Stimulated activated CD8-positive, alpha-beta memory T cell treated with anti-CD3 and anti-CD28 coated beads, Interleukin-15, amount 100 ng/mL, for 48 hours (primary cell): Measurements from ENCODE around the gene ADPRHL1.
"Not testable (repeated sequence)": the region's sequence is repeated elsewhere in the genome, so short reads cannot be mapped to it uniquely, and the experiment has no call there.

ENCODE experiments used
- DNase-seq, 2 donors: peaks; one replicate each; pipeline ENCODE4 v3.0.0-alpha.2; 2020; ENCODE audit warnings: low read depth in 2 of 2

Gene ADPRHL1

DNA sequence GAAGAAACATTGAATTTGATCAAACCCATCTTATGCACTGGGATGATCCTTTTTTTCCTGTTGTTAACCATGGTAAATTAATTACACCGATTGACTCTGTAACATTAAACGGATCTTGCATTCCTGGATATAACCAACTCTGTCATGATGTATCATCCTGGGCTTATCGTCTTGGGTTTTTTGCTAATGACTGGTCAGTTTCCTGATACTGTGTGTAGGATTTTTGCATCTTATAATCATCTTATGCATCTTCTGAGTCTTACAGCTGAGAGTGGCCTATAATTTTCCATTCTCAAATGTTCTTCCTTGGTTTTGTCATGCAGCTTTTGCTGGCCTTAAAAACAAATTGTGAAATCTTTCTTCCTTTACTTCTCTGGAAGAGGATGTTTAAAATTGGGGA, 24.4 kb upstream of the ADPRHL1 start:
- DNase-seq: no peak

DNA sequence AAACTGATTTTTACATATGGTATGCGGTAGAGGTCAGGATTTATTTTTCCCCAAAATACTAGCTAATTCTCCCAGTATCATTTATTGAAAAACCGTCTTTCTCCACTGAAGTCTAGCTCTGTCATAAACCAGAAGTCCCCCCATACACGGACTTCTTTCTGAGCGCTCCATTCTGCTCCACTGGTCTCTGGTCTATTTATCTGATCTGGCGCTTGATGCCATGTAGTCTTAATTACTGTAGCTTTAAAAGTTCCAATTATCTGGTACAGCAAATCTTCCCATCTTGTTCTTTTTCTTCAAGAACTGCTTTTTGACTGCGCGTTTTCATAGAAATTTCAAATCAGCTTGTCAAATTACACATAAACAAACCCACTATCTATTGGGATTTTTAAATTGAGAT, 23.5 kb upstream of the ADPRHL1 start:
- DNase-seq: no peak

DNA sequence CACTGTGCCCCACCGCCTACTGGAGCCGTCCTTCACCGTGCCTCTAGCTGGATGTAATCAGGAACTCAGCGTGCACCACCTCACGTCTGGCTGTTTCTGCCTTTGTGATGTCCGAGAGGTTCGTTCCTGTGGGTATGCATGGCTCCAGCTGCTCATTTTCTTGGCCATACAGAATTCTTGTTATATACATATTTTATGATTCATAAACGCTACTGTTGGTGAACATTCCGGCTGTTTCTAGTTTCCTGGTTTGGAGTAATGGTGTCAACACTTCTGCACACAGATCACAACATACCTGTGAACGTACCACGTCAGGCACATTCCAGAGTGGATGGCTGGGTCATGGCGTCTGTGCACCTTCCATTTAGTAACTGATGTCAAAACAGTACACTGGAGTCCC, 22.6 kb upstream of the ADPRHL1 start:
- no peak for DNase-seq

DNA sequence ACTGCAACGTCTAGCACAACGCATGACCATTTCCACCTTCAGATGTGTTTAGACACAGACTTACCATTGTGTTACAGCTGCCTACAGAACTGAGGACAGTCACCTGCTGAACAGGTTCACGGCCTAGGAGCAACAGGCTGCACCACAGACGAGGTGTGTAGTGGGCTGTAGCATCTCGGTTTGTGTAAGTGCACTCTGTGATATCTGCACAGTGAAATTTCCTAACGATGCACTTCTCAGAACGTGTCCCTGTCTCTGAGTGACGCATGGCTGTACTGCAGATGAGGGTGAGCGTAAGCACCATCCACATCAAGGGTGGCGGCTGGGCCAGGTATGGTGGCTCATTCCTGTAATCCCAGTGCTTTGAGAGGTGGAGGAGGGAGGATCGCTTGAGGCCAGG, 22.0 kb upstream of the ADPRHL1 start:
- no peak for DNase-seq

DNA sequence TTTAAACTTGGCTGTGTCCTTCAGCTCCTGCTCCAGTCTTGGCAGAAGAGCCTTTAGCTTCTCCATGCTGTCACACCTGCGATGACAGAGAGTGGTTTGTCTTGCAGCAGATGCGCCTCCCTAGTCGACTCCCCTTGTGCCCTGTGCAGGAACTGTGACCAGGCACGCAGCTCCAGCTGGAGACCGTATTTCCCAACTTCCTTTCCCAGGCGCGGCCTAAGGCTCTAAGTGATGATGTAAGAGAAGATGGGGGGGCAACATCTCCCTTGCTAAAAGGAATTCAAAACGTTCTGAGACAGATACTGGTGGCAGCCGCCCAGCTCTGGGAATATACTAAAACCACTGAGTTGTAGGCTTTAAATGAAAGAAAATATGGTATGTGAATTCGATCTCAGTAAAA, 20.9 kb upstream of the ADPRHL1 start:
- DNase-seq: no peak

DNA sequence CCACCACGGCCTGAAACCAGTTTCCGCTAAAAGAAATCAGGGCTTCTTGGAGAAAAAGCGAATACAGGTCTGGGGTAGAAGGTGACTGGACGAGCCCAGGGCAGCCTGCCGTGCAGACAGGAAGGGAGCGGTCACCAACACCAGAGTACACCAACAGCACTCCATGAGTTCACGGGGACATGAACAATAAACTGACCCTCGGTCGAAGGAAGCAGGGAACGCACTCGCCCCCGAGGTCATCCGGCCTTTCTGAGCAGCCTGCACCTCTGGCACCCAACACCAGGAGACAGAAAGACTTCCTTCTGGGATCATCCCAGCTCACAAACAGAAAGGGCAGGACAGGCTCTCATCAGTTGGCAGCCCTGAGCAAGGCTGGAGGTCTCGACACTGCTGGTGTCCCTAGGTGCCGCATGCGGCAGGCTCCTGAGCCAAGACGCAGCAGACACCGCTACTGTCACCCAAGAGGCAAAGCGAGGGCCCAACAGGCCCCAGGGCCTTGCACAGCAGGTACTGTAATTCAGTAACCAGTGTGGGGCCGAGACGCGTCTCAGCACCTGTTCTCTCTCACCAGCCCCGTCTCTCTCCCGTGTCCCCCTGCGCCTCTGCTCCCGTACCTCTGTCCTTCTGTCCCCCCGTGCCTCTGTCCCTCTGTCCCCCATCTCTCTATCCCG, 19.2 kb upstream of the ADPRHL1 start:
- DNase-seq: no peak

DNA sequence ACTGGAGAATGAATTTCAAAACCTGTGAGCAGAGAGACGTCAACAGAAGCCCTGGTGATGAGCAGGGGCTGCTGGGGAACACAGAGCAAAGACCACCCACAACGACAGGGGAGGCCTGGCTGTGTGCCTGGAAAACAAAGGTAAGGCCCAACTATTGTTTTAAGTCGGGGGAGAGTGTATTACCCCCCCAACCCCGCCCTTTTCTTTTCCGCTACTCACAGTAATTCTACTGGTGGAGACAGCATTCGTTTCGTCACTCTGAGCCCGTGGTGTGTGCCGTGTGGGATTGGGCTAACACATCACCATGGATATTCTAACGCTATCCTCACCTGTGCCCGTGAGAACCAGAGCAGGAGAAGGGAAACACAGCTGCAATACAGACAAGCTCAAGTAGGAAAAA, 18.6 kb upstream of the ADPRHL1 start:
- no peak for DNase-seq

DNA sequence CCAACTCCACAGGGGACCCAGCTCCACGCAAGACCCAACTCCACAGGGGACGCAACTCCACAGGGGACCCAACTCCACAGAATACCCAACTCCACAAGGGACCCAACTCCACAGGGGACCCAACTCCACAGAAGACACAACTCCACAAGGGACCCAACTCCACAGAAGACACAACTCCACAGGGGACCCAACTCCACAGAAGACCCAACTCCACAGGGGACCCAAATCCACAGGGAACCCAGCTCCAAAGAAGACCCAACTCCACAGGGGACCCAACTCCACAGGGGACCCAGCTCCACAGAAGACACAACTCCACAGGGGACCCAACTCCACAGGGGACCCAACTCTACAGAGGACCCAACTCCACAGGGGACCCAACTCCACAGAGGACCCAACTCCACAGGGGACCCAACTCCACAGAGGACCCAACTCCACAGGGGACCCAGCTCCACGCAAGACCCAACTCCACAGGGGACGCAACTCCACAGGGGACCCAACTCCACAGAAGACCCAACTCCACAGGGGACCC, 17.4 kb upstream of the ADPRHL1 start:
- not testable (repeated sequence) for DNase-seq

DNA sequence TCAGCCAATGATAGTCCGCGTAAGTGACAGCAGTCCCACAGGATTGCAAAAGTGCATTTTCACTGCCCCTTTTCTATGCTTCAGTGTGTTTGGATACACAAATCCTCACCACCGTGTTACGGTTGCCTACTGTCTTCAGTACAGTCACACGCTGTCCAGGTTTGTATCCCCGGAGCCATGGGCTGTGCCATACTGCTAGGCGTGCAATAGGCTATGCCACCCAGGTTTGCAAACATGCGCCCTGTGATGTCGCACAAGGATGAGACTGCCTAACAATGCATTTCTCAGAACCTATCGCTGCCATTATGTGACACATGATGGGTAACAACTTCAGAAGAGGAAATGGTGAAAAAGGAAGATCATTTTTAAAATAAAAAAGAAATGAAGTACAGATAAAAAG, 16.8 kb upstream of the ADPRHL1 start:
- DNase-seq: no peak

DNA sequence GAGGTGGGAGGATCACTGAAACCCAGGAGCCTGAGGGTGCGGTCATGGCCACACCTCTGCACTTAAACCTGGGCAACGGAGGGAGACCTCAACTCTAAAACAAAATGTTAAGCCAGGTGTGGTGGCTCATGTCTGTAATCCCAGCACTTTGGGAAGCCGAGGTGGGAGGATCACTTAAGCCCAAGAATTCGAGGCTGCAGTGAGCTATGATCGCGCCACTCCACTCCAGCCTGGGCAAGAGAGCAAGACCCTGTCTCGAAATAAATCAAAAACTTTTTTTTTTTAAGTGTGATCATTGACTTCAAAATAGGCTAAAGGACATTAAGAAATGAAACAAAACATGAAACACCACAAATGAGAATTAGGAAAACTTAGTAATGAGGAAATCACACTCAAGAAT, 16.3 kb upstream of the ADPRHL1 start:
- DNase-seq: no peak

DNA sequence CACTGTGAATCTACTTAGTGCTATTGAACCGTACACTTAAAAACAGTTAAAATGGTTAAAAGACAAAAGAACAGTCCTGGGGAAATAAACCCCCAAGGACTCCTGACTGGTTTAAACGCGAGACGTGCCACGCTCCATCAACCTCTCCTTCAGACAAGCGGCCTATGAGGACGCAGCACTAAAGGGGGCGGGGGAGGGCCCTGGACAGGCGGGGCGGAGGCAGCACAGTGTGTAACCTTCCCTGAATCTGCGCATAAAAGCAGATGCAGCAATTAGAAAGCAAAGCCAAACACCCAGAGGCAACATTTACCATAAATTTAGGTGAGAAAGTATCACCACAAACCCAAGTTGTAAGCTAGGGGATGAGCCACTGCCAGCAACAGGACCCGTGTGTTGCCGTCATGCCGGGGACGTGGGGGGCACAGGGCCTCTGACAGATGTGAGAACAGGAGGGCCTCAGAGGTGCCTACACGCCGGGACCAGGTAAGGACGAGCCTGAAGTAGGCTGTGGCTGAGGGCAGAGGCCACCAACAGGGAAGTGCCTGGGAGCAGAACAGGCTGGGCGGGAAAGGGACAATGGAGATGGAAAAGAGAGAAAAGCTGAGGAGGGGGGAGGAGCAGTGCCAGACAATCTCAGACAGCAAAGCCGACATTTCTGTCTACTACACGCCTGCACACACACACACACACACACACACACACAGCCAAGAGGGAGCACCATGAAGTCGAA, 15.3 kb upstream of the ADPRHL1 start:
- DNase-seq: no peak

DNA sequence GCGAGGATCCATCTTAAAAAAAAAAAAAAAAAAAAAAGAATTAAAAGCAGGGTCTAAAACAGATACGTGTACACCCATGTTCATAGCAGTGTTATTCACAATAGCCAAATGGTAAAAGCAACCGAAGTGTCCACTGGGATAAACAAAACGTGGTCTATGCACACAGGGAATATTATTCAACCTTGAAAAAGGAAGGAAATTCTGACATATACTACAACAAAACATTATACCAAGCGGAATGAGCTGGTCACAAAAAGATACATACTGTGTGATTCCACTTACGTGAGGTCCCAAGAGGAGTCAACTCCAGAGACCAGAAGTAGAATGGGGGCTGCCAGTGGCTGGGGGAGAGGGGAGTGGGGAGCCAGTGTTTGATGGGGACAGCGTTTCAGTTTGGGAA, 14.7 kb upstream of the ADPRHL1 start:
- DNase-seq: no peak

DNA sequence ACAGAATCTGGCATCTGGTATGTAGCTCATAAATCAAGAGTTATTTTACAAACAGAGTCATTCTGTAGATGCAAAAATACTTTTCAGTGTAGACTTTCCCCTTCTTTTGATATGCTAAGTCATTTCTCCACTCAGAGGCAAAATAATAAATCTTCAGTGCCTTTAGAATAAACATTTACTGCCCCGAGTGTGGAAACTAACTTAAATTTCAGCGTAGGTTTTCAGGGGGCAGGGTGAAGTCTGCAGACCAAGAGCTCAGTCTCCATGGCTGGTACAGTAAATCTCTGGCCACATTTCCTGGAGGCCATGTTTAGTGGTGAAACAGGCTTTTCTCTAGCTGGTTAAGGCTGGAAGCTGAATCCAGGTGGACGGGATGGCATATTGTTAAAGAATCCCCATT, 13.1 kb upstream of the ADPRHL1 start:
- DNase-seq: no peak

DNA sequence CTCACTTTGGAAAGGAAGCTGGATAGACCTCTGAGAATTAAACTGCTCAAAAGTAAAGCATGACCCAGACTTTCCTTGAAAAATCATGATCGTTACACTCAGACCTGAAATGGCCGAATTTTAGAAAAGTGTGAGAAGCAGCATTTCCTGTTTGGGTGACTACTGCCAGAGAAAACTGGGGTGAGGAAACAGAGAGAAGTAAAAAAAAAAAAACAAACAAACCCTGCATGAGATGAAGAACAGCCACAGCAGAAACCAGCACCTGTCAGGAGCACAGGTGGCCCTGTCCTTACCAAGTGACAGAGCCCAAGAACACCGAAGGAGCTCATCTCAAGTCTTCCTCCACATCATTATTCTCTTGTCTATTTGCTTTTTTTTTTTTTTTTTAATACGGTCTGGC, 12.0 kb upstream of the ADPRHL1 start:
- no peak for DNase-seq

DNA sequence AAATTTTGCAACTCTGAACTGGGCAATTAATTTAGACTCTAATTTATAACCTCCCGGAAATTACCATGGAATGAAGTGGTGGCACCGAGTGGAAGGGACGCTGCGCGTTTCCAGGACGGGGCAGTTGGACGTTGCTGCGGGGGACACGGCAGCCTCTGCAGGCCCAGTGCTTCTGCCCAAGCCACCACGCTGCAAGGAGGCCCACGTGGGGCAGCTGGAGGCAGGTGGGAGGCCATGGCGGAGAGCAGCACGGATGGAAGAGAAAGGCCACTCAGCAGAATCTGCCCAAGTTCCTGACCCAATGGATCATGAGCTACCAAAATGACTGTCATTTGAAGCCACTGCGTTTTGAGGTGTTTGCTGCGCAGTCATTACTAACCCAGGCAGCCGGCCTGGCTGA, 11.2 kb upstream of the ADPRHL1 start:
- no peak for DNase-seq

DNA sequence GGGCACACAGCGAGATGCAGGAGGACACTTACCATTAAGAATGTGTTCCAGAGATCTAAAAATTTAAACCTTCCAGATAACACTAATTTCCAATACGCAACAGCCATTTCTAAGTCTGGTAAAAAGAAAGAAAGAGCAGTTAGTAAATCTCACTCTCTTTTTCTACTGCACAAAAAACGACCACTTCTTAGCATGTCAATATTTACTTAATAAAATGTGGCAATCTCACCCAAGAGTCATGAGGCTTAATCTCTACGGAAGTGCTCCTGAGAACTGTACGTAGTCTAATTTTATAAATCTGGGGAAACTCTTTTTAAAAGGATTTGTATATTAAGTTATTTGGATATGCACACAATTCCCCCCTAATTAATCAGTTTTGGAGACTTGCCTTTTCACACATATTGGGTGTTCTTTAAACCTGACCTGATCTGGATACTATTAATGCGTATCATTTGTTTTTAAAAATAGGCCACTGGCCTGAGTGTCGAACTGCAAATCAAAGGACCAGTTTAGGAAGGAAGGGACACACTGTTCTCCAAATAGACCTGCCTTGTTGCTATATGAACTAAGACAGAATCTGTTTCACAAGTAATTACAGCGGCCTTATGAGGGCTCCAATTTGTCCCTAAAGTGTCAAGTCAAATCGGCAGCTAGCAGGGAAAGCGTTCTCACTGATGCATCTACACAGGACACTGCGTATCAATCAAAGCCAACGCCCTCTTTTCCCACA, 7.9 kb upstream of the ADPRHL1 start:
- no peak for DNase-seq

DNA sequence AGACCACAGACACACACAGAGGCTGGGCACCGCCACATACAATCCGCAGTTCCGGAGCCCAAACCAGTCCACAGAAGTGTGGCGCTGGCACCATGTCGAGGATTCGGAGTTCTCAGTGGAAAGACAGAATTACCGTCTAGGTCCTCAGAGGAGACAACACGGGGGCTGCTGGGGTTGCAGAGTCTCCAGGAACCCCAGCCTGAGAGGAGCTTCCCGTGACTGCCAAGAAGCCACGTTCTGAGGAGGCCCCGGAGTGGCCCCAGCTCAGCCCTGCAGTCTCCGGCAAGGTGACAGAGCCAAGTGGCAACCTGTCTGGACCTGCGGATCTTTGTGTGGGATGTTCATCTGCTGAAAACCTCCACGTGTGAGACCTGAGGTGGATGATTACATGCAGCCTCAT, 7.3 kb upstream of the ADPRHL1 start:
- DNase-seq: no peak

DNA sequence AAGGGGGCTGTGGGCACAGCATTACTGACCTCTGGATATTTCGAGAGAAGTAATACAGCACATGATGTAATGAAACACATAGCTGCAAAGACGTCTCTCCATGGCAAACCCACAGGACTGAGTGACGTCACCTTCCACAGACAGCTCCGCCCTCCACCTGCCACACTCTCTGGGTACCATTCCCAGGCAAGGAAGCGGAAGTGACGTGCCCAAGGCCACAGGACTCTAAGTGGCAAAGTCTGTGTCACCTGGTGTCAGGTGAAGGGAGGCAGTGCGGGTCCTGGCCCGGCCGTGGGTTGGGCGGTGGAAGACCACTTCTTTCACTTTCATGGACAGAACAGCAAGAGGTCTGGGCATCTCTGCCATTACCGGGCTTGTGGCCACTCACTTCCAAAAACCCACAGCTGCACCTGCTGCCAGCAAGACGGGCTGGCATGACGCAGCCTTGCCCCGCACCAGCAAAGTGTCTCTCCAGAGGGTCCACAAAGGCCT, 6.8 kb upstream of the ADPRHL1 start:
- DNase-seq: no peak

DNA sequence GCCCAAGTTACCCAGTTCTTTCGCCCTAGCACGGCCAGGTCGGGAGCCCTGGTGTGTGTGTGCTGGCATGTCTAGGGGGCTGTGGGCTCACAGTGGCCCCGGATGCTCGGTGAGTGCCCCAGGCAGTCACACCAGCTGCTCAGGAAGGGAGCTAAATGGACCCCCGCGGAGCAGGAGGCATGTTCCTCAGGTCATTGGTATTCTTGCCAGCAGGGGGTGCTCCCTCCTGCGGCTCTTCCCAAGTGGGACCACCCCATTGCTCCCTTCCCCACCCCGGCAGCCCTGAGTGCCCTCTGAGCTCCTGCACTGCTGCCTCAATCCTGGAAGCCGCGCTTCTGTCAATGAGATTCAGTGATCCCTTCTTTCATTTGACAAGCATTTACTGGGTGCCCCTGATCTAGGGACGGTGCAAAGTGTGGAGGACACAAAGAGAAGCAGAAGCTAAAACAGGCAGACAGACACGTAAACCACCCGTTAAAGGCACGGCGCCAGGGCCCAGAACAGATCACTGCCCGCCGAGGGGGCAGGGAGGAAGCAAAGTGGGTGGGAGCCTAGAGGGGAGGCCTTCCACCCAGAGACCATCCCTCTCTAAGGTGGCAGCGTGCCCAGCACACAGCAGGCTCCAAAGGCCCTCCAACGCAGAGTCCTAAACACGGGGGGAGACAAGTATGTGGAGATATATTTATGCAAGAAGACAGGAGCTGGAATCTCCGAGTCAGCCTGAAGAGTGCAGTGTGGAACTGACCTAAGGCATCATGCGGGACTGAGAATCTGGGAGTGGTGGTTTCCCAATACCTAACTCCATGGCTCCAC, 5.2 kb upstream of the ADPRHL1 start:
- DNase-seq: no peak

DNA sequence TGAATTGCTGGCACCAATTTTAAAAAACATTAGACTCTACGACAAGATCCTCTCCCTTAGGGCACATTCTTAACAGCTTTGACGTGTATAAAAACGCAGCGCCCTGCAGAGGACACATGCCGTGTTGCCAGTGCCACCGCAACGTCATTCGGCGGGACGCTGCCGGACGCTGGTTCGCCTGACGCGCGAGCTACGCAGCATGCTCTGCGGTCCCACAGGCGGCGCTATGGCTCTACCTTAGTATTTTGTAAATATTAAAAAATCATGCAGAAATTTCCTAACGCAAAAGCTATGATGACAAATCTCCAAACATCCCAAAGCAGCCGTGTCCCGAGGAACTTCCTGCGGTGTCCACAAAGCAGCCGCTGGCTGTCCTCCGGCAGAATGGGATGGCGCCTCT, 4.2 kb upstream of the ADPRHL1 start:
- no peak for DNase-seq

DNA sequence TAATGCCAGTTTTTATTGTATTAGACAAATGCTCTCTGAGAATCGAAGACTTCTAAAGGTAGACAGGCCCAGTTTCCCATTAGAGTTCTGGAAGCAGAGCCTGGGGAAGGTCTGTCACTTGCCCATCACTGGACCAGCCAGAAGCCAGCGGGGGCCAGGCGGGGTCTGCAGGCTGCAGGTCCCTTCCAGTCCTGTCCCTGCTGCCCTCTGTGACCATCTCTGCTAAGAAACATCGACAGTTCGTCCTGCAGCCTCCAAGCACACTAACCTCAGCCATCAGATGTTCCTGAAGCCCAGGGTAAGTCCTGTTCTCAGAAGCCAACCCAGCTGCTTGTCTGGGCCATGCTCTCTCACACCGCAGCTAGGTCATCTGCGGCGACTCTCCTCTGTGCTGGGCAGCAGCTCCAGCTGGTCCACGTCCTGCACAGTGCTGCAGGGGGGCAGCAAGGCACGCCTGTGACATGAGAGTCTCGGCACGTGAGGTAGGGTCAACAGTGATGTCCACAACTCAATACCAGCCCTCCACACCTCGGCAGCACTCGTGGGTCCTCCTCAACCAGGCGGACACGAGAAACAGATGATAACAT, 2.9 kb upstream of the ADPRHL1 start:
- DNase-seq: no peak
